GM19023 (cell line): ENCODE data around the gene AK6.
"Not testable (repeated sequence)": the region's sequence is repeated elsewhere in the genome, so short reads cannot be mapped to it uniquely, and the experiment has no call there.

ENCODE experiments used
- ATAC-seq: cut with Tn5 transposase; IDR thresholded peaks from one replicate; pipeline ENCODE4 v1.9.1; 2021; ENCODE audit warnings: mild to moderate bottlenecking, moderate library complexity; ENCODE audit not compliant: unreplicated experiment

The AK6 gene

DNA sequence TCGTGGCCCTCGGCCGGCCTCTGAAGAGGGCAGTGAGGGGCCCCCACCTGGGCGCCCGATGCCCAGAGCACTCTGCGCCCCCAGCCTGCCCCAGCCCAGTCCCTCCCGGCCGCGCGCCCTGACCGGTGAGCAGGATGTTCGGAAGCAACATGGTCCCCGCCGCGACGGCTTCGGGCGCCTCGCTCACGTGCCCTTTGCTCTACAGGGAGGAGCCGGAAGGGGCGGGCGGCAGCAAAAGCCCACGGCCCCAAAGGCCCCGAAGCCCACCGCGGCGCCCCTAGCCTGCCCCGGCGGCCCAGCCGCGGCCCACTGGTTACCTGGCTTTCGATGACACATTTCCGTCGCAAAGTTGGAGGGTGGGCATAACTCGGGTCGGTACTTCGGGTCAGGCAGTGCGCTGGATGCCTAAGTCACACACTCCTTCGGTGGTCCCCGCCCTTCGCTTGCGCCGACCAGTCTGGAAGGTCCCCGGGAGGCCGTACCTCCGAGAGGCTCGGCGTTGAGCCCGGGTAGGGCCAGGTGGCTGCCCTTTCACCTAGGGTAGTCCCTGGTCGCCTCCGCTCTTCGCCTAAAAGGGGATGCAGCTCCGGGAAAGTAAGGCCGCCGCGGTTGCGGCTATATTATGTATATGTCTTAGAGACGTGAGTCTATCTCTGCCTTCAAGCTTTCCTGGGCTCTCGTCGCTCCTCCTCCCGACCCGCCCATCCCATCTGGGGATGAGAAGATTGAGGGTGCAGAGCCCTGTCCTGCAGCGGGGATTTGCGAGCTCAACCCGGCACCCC, at the start of gene AK6, which contains the start of the genes RAD17 and TAF9:
Gene AK6, minus strand, starts transcription at position 181 of the 782 bp plus-strand sequence. Its CDS starts 30 bp downstream, at position 151.
Gene RAD17, plus strand, starts transcription at position 479 of the 782 bp plus-strand sequence. CDS start 2,391 bp downstream, outside the sequence.
Gene TAF9, minus strand, starts transcription at position 181 of the 782 bp plus-strand sequence. CDS start 3,783 bp downstream, outside the sequence.
- peak; percentile 93 for ATAC-seq

DNA sequence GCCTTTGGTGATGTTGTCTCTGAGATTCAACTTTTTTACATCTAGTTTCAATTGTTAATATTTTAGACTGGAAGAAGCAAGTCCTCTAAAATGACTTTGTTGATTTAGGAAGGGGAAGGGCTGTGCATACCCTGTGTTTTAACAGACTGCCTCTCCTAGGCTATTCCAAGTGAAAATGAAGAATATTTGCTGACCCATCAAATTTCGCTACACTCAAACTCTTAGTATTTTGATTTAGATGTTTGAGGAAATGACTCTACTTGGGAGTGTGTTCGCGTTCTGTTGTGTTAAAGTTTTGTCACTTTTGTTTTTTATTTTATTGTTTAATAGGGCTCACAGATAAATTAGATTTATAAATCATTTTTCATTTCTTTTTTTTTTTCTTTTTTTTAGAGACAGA, 49.2 kb upstream of the AK6 start:
- ATAC-seq: no peak

DNA sequence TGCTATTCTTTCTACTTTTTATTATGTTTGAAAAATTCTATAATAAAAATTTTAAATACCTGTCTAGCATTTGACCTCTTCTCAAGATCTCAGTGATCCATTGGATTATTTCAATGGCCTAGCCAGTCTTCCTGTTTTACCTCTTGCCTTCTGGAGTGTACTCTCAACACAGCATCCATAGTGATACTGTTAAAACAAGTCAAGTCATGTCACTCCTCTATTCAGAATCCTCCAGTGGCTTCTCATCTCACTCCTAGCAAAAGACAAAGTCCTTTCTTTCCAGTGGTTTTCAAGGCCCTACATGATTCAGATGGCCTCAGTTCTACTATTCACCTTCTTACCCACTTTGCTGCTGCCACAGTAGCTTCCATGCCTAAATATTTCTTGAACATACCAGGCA, 47.4 kb upstream of the AK6 start:
- no peak for ATAC-seq

GRCh38 chr5:69416180-69416579, 46.9 kb upstream of the AK6 start:
- no peak for ATAC-seq

DNA sequence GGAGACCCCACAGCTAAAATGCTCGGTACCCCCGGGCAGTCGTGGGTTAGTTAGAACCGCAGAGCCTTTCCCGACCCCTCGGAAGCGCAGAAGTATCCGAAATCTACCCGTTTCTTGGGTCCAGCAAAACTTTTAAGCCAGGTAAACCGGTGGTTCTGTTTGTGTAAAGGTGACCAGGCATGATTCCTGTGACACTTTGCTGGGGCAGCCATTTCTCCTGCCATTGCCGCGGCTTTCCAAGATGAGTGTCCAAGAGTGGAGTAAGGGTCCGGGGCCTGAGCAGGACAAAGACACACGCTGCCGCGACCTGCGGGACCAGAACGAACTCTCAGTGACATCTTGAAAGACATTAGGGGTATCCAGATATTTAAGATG, 46.3 kb upstream of the AK6 start:
- no peak for ATAC-seq

GRCh38 chr5:69414885-69415583, 45.7 kb upstream of the AK6 start, which contains the start of gene MARVELD2:
Gene MARVELD2, plus strand, starts transcription at chr5:69415116. Its CDS starts 4,270 bp downstream, at chr5:69419386.
- ATAC-seq: peak; percentile 72

DNA sequence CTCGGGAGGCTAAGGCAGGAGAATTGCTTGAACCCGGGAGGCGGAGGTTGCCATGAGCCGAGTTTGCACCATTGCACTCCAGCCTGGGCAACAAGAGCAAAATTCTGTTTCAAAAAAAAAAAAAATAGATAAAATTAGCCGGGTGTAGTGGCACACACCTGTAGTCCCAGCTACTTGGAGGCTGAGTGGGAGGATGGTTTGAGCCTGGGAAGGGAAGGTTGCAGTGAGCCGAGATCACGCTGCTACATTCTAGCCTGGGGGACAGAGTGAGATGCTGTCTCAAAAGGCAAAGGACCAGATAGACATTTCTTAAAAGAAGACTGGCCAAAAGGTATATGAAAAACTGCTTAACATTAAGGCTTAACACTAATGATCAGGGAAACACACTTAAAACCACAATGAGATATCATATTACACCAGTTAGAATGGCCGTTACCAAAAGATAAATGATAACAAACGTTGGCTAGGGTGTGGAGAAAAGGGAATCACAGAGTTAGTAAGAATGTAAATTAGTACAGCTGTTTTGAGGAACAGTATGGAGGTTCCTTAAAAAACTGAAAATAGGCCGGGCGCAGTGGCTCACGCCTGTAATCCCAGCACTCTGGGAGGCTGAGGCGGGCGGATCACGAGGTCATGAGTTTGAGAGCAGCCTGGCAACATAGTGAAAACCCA, 35.5 kb upstream of the AK6 start:
- ATAC-seq: no peak

GRCh38 chr5:69378376-69378775, 9.1 kb upstream of the AK6 start:
- ATAC-seq: no peak

GRCh38 chr5:69374911-69375446, 5.7 kb upstream of the AK6 start:
- ATAC-seq: peak; percentile 76

DNA sequence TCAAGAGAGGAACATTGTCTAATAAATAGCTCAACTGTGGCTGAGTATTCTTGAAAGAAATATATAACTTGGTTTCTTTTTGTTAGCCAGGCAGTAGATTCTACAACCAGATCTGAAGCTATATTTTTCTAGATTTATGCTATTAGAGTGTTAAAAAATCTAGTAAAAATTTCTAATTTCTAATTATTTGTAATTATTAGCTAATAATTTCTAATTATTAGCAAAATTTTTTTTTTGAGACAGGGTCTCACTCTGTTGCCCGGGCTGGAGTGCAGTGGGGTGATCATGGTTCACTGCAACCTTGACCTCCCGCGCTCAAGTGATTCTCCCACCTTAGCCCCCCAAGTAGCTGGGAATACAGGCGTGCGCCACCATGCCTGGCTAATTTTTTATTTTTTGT, 3.1 kb upstream of the AK6 start:
- no peak for ATAC-seq

DNA sequence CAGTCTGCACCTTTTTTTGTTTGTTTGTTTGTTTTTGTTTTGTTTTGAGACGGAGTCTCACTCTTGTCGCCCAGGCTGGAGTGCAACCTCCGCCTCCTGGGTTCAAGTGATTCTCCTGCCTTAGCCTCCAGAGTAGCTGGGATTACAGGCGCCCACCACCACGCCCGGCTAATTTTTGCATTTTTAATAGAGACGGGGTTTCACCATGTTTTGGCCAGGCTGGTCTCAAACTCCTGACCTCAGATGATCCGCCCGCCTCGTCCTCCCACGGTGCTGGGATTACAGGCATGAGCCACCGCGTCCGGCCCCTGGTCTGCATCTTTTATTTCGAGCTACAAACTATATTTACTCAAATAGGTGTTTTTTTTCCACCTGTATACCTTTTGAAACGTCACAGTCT, 1.0 kb upstream of the AK6 start:
- not testable (repeated sequence) for ATAC-seq

DNA sequence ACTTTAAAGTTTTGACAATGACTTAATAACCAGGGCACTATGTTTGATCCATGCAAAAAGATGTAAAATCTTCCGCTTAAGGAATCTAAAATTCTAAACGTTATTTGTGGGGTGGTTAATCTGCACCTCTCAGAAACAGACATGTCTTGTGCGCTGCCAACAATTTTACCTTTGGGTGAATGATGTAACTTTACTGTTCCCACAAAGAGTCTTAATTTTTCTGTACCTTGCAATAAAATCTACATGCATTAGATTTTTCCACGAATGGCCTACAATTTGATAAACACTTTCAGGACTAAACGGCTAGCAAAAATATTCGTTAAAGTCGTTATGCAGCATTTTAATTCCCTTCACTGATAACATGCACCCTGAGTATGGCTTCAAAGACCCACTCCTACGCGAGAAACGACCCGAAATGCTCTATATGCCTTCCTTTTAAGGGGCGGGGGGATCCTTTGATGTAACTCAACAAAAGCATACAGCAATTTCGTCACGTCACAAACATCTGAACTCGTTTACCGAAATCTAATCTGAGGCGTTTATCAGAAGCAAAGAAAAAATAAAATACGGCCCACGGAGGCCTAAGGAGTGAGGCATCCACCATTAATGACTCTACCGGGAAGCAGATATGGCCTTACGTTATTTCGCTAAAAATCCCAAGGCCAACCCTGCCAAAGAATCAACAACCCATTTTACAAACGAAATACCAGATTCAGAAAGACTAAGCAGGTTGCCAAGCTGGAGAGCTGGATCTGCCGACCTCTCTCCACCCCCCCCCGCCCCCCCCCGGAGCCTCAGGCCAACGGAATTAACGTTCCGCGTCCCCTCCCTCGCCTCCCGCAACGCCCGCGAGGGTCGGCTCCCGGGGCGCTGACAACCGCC, 621 bp downstream of the AK6 start:
- ATAC-seq: peak; percentile 33

DNA sequence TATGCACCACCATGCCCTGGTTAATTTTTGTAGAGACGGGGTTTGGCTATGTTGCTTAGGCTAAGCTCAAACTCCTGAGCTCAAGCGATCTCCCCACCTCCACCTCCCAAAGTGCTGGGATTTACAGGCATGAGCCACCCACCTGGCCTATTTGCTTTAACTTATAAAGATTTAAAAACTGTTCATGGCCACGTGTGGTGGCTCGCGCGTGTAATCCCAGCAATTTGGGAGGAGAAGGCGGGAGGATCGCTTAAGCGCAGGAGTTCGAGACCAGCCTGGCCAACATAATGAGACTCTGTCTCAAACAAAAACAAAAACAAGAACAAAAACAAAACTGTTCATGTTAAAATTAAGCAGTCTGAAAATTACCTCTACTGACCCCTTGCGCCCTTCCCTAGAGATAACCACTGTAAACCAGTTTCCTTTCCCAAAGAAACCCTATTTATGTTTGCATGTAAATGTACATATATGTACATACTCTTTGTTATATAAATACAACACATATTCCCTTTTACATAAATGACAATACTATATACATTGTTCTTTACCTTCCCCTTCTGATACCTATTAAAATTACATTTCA, 1.5 kb downstream of the AK6 start:
- no peak for ATAC-seq

DNA sequence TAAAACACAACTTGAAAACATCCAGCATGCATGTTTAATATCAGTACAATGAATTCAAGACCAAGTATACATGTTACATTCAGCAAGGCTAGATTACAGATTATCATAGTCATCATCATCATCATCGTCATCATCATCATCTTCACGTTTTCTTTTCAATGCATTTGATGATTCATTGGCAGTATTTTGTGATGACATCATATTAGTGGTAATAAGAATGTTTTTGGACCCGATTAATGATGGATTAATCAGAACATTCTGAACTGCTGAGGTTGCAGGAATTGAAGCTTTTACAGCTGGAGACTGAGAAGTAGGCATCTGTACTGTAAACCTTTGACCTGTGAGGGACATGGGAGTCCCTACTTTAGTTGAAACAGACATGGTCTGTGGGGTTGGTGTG, 4.5 kb downstream of the AK6 start:
- no peak for ATAC-seq

GRCh38 chr5:69364414-69364813, 4.9 kb downstream of the AK6 start:
- ATAC-seq: no peak

DNA sequence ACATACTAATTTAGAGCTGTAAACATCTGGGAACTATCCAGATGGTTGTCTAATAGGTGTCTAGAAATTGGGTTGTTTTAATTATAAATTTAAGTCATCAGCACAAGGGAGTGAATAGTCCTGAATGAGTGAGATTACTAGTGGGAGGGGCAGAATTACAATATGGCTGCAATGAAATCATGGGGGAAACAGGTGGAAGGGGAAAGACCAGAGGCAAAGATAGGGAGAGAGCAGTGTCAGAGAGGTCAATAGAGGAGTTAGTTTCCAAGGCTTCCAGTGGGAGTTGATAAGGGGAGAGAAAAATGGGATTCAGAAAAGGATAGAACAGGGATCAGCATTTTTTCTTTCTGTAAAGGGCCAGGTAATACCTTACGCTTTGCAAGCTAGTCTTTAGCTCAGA, 8.9 kb downstream of the AK6 start:
- no peak for ATAC-seq

- ATAC-seq: no peak
Measured at GRCh38 chr5:69359699-69360098, 9.6 kb downstream of the AK6 start.

GRCh38 chr5:69350664-69351063, 18.7 kb downstream of the AK6 start:
- ATAC-seq: no peak

GRCh38 chr5:69343083-69343482, 26.2 kb downstream of the AK6 start:
- ATAC-seq: no peak
